Fibroblast of mammary gland (primary cell): Measurements from ENCODE around the gene C20orf144.

ENCODE experiments used
- DNase-seq: peaks from one replicate; pipeline ENCODE4 v3.0.0-alpha.2; 2010; ENCODE audit warnings: low read depth
- H3K4me3 ChIP-seq: 2 replicates; pipeline ENCODE4 v1.5.1; 2011; ENCODE audit warnings: low read depth, mild to moderate bottlenecking, low read length, moderate library complexity; ENCODE audit not compliant: control insufficient read depth
- CTCF ChIP-seq: conservative IDR thresholded peaks from 2 replicates; pipeline ENCODE4 v1.5.1; 2011; ENCODE audit warnings: low read depth, low read length, inconsistent platforms; ENCODE audit not compliant: control insufficient read depth, insufficient read depth

The C20orf144 gene

GRCh38 chr20:33709905-33710541, 47.9 kb downstream of the C20orf144 start:
- no peak for TF ChIP-seq CTCF
- H3K4me3 ChIP-seq: no peak overlapping the region
- no peak for DNase-seq

- no peak for TF ChIP-seq CTCF
- no peak for DNase-seq
These were observed 48.7 kb downstream of the C20orf144 start for GRCh38 chr20:33710681-33711445.

GRCh38 chr20:33711446-33711738, 49.3 kb downstream of the C20orf144 start:
- TF ChIP-seq CTCF: no peak
- no peak overlapping the region for H3K4me3 ChIP-seq
- DNase-seq: no peak

More at GRCh38 chr20:33710681-33711445, 48.7 kb downstream of the C20orf144 start:
- no peak overlapping the region for H3K4me3 ChIP-seq
